ENCODE results near the gene SSBP2.
A peak's percentile ranks its signal among the peaks of the same experiment; 100 is the strongest.
"Not testable (repeated sequence)": the region's sequence is repeated elsewhere in the genome, so short reads cannot be mapped to it uniquely, and the experiment has no call there.

Gene SSBP2

DNA sequence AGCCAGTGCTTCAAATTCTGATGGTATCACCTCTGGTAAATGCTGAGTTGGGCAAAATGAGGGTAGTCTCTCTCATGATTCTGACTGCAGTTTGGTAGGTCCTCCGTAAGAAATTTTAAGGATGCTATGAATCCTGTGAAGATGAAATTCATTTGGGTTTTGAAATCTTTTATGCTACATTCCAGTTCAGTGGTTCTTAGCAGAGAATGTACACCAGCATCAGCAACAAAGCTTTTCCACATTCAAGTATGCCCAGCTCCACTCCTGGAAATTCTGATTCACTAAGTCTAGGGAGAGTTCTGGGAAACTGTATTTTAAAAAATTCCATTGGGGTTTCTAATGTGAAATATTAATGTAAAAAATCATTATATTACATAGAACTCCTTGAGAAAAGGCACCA lies 323.3 kb downstream of the SSBP2 start:
- no peak for DNase-seq (ENCODE audit: low spot score)

DNA sequence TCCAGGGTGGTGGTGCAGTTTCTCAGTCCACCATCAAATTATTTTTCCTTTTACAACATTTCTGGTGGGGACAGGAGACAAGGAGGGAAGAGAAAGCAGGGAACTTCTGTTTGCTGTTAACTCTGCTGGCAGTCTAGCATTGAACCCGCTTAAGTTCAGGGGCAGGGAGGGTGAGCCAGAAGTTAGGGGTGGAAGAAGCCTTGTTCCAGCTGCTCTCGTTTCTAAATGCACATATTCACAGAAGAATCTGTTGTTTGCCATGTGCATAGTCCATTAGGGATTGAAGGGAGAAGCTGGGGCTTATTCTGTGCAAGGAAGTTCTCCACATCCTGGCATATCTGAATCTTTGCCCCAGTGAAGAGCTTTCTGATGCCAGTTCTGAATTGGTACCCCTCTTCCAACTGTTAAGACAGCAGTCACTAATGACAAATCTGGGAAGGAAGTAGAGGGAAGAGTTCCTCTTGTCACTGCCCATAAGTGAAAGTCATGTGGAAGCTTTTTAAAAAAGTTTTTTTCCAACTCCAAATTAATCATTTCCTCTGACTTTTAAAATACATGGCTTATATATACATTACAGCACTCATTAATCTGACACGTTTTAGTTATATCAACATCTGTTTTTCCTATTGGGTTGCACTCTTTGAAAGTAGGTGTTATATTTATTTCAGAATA lies 324.4 kb downstream of the SSBP2 start:
- peak; percentile 35 for DNase-seq (ENCODE audit: low spot score)

DNA sequence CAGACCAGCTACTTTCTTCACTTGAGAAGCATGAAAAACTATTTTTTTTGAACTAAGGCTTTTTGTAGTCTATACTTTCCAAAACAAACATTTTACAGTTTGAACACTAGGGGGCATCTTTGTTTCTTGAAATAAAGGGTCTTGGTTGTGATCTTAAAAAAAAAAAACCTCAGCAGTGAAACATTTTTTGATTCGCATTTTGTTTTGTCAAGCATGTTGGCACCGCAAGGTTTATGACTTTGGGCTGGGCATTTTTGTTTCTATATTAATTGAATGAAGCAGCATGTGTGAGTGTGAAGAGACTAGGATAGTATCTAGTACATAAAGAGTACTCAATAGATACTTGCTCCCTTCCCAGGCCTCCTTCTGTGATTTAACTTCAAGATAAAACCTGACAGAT lies 325.3 kb downstream of the SSBP2 start:
- peak; percentile 77 for DNase-seq (ENCODE audit: low spot score)

DNA sequence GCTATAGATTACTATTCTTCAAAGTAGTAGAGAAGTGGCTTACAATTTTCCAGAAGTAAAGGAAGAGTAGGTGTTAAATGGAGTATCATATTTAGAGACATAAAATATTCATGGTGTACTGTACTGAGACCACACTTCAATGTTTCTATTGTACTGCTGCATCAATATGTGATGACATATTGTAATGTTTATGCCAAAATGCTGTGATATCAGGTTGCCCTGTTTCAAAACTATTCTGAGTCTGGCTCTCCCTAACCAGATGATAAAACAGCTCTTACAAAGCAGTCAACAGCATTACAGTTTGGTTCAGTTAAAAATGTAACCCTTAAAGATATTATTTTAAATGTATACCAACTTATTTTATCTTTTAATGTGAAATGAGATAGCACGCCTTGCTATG lies 326.2 kb downstream of the SSBP2 start:
- no peak for DNase-seq (ENCODE audit: low spot score)

DNA sequence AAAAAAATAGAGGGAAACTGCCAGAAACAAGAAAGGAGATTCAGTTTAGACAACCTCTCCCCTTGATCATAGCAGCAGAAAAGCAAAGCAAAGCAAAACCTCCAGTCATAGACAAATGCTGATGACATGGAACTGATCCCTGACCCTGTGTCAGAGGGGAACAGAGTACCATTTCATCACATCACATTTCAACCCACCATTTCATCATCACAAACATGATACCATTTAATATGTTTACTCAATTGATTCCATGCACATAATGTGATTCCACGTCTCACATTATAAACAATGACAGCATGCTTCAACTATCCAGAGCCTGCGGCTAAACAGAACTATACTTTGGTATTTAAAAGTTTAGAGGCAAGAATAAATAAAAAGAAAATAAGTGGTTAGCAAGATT lies 328.2 kb downstream of the SSBP2 start:
- DNase-seq (ENCODE audit: low spot score): no peak

DNA sequence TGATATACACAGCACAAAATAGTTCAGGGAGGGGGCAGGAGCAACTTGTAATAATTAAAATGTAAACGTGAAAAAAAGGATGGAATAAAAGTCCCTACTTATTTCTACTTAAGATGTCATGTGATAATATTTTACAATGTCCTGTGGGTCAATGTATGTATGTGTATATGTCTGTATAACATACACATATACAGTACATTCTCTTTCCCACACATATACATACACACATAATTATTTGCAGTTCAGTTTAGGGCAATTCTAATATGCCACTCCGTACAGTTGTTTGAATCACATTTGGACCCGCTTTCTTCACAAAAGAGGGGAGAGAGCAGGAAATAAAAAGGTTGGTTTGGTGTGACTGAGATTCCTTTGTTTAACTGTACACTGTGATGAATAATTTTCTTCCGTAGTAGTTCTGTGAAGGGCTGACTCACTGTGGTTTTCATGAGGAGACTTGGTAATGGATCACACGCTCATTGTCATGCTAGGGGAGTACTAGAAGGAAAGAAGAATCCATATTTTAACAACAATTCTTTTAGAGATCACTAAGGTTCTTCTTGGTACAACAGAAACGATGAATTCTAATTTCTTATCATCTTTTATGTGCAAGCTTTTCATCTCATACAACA lies 330.7 kb downstream of the SSBP2 start:
- no peak for DNase-seq (ENCODE audit: low spot score)

DNA sequence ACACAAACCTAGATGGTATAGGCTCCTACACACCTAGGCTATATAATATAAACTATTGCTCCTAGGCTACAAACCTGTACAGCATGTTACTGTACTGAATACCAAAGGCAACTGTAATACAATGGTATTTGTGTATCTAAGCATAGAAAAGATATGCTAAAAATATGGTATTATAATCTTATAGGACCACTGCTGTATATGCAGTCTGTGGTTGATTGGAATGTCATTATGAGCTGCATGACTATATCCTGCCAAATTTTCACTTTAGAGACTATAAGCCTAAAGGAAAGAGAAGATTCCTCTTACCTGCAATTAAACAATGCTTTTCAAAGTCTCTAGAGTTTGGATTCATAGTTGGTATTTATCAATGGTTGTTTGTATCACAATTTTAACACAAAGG lies 332.3 kb downstream of the SSBP2 start:
- DNase-seq (ENCODE audit: low spot score): no peak

DNA sequence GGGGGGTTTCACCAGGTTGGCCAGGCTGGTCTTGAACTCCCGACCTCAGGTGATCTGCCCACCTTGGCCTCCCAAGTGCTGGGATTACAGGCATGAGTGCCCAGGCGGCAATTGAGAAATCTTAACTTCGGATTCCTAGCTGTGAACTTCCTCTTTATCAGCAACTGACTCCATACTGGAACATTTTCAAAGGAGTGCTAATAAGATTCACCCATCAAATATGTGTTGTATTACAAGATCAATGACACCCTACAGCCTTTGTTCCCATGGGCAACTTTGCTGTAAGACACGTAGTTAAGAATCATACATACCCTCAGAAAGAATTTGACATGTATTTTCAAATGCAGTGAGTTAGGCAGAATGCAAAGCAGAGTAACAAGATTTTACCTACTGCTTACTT lies 333.8 kb downstream of the SSBP2 start:
- DNase-seq (ENCODE audit: low spot score): no peak

DNA sequence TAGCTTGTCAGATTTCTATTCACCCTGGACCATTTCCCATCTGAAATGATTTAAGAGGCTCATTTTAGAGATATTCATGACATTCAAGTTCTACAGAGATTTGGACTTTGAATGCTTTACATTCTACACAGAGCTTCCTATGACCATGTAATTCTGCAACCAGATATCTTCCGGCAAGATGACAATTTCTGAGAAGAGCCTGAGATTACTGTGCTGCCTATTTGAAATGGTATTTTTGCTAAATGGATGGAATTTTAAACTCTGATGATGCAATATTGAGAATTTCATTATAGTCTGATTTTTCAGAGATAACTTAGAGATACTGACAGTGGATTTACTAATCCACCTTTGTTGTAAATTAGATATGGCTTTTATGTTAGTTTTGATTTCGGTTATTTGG lies 341.0 kb downstream of the SSBP2 start:
- DNase-seq (ENCODE audit: low spot score): no peak

DNA sequence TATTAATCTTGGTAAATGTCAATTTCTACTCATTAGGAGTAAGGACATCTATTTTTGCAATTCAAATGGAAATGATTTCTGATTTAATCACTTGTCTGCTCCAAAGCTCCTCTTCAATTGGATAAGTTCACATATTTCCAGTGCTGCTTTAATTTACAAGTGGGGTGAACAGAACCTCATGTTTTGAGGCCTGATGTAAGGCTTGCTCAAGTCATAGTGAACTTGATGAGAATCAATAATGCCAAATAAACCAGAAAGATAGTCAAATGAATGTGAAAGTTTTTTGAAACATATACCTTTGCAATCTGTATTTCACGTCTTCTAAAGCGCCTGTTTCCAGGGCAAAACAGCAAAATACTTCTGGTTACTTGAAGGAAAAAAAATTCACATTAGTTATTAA lies 341.5 kb downstream of the SSBP2 start:
- no peak for DNase-seq (ENCODE audit: low spot score)

DNA sequence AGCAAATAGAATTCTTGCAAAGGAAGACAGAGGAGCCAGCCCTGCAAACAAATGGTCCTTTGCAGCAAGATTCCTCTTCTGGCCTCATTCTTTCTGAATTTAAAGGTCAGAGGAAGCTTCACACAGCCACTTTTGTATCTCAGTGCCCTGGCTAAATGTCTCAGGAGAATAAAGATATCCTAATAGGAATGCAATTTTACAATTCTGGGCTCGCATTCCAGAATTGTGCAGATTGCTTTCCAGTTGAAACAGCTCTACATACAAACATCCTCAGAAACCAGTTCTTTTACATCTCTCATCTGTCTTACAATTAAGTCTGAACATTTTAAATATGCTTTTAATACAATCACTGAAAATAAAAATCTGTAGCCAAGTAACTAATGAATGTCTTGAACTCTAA lies 342.4 kb downstream of the SSBP2 start:
- DNase-seq (ENCODE audit: low spot score): no peak

DNA sequence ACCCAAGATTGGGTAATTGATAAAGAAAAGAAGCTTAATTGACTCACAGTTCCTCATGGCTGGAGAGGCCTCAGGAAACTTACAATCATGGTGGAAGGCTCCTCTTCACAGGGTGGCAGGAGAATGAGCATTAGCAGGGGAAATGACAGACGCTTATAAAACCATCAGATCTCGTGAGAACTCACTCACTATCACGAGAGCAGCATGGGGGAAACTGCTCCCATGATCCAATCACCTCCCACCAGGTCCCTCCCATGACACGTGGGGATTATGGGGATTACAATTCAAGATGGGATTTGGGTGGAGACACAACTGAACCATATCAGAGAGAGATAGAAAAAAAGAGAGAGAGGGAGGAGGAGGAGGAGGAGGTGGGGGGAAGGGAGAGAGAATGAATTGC lies 343.1 kb downstream of the SSBP2 start:
- not testable (repeated sequence) for DNase-seq (ENCODE audit: low spot score)

DNA sequence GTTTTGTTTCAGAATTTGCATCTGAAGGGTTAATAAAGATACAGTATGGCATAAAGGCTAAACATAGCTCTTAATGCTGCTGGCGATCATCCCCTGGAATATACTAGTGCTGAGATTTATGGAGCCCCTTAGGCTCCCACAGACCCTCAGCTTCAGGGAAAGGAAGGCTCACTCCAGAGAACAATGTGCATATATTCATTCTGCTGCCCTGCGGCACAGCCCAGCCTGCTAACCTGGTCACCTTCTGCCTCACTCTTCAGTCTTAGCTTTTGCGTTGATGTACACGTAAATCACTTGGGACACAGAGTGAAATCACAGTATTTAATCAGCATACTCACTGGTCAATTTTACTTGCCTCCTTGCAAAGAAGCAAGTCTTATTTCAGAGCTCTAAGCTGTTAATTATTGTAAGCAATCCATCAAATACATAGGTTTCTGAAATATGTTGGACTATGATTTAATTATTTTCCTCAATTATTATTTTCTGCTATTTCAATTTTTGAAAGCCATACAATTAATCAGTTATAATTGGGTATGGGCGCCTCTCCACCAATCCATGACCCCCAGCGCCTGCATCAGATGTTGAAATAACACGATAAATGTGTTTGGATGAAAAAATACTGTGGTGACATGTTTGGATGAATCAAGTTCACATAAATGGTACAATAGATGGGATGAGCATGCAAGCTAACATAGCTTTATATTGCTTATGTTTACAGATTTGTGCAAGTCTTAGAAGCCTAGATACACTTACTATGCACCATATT lies 345.6 kb downstream of the SSBP2 start:
- no peak for DNase-seq (ENCODE audit: low spot score)

DNA sequence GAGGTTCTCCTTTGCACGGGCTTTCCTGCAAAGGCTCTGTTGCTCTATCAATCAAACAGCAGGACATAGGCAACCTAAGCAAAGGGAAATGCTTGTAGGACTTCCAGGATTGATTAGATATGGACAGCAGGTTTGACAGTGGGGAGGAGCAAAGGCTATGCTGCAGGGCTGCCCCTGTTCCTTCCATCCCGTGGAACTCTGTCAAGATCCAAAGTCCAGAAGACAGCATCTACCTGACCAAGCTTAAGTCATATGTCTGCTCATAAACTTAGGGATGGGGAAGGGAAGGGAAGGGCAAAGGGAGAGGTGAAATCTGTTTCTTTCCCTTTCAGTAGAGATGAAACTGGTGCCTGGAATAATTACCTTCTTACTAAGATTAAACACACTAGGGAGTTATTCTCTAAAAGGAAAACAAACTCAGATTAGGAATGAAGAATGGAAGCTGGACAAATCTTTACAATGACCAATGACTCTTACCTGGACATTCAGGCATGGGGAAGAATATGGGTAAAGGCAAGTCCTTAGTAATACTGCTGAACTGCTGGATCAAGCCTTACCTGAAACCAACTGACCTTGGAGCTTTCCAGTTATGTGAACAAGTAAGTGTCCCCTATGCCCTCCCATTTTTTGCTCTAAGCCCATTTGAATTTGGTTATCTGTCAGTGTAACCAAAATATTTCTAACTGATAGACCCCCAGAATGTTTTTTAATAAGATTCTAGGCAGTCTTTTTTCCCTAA lies 348.5 kb downstream of the SSBP2 start:
- no peak for DNase-seq (ENCODE audit: low spot score)

DNA sequence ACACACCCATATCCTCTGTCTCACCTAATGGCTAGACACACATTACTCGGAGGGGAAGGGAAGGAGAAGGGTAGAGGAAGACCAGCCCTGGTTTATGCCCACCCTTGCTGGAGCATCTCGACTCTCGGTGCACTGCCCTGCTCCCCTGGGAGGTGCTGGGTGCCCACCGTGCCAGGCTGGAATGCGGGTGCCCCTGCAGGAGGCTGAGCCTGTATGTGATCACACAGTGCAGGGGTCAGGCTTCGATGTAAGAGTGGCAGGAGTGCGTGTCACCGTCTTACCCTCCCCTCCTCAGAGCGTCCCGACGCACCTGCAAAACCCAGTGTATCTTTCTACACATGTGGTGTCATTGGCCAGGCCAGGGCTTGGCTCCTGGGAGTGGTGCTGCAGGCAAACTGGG lies 349.6 kb downstream of the SSBP2 start:
- DNase-seq (ENCODE audit: low spot score): no peak

DNA sequence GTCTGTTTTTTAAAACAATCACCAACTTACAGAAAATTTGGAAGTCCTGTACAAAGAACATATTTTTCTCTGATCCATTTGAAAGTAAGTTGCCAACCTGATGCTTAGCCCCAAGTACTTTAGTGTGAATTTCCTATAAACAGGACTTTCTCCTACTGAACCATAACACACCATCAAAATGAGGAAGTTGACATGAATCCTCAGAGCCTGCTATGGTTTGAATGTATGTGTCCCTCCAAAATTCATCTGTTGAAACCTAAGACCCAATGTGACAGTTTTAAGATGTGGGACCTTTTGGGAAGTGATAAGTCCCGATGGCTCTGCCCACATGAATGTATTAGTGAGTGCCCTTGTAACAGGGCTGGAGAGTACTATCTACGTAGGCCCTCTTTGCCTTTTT lies 350.5 kb downstream of the SSBP2 start:
- DNase-seq (ENCODE audit: low spot score): no peak

DNA sequence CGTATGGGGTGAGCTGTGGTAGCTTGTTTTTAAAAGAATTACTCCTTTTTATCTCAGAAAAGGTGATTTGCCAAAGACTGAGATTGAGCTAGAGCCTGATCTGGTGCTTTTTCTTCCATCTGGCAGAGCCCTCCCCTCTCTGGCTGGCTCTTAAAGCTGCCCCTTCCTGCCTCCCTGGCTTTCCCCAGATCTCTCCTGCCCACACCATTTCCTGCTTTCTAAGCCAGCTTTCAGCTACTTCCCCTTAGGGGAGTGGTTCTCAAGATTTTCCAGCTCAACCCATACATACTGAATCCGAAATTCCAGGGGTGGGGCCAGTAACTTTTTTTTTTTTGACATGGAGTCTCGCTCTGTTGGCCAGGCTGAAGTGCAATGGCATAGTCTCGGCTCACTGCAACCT lies 352.2 kb downstream of the SSBP2 start:
- DNase-seq (ENCODE audit: low spot score): no peak

DNA sequence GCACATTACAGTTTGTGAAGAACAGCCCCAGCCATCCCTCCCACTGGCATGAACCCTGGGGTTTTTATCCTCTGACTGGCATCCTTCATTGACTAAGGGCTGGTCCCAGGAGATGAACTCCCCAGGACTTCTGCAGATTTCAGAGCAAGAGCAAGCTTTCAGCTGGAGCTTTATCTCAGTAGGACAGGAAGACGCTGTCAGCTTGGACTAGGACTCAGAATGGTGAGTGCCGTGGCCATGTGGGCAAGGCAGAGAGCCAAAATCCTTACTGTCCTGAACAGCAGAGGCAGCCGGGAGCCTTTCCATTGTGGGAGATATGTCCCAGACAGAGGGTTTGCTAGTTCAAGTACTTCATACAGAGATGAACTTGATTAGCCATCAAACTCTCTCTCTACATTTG lies 353.7 kb downstream of the SSBP2 start:
- DNase-seq (ENCODE audit: low spot score): peak; percentile 20

DNA sequence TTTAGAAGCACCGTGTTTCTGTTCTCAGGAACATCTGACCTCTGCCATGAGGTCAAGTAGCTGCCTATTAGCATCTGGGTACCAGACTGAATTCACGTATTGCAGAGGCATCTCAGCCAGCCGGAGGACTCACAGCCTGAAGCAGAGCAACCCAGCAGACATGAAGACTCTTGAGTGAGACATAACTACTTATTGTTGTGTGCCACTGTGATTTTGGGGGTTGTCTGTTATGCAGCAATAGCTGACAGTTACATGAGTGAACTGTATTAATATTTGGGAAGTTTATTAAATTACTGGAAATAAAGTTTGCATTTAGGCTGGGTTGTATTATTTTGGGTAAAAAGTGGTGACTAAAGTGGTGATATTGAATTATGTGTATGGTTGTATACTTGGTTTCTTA lies 355.6 kb downstream of the SSBP2 start:
- no peak for DNase-seq (ENCODE audit: low spot score)

DNA sequence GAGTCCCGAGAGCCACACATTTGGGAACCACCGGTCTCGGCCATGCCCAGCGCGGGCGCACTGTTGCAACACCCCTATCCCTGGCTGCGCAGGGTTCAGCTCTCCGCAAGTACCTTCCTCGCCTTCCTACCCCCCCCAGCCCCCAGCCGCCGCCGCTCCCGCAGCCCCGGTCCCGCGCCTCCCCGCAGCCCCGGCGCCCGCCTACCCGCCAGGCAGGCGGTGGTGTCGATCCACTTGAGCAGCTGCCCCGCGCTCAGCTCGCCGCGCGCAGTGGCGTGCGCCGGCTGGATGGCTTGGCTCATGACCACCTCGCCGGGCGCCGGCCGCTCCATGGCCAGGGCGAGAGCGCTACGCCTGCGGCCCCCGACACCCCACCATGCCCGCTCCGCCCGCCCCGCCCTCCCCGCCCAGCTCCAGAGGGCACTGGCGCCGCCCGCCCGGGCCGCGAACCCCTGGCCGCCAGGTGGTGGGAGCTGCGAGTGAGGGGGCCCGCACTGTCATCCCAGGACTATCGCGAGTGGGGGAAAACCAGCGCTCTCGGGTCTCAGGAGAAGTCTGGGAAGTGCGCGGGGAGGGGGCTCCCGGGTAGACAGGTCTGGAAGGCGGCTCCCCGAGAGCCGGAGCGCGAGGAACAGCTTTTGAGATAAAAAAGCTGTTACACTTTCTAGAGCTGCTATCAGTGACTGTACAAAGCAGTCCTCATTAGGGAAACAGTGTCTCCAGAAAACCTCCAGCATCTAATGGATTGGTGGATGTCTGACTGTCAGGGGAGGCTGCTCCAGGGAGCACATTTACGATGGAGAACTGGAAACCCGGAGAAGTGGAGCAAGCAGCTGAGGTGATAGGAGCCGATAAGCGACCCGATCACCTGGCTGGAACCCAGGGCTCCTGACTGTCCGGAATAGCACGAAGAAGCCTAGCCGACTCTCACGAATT lies 356.8 kb downstream of the SSBP2 start, which contains the start of gene ACOT12:
Gene ACOT12, minus strand, starts transcription at position 352 of the 936 bp plus-strand sequence. Its CDS starts 20 bp downstream, at position 332.
- no peak for DNase-seq (ENCODE audit: low spot score)

DNA sequence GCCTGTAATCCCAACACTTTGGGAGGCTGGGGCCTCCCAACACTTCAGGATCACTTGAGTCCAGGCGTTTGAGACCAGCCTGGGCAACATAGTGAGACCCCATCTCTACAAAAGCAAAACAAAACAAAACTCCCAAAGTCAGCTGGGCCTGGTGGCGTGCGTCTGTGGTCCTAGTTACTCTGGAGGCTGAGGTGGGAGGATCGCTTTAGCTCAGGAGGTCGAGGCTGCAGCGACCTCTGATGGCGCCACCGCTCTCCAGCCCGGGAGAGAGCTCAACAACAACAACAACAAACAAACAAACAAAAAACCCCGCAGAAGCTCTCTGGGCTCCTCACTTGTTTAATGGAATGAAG lies 357.5 kb downstream of the SSBP2 start:
- DNase-seq (ENCODE audit: low spot score): no peak

DNA sequence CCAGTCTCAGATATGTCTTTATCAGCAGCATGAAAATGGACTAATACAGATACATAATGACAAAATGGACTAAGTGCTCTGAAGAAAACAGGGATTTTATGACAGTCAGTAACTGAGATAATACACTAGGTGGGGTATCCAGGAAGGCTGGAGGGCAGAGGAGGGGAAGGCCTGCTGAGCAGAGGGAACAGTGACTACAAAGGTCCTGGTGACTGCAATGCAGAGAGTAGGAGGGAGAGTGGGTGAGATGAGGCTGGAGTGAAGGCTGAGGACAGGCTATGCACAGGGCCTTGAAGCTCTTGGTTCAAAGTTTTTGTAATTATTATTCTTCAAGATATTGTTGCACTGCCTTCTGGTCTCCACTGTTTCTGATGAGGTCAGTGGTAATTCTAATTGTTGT lies 361.9 kb downstream of the SSBP2 start:
- no peak for DNase-seq (ENCODE audit: low spot score)

All from cerebellar cortex (tissue), 1 donor.